Esophagus muscularis mucosa (tissue), 4 donors: ENCODE data around the gene DLEU7. TPM values are rescaled to one million over a fixed set of nuclear protein-coding genes. Genes with fewer than 3 reads are reported as not detected.

ENCODE experiments used
- DNase-seq: peaks from one replicate; pipeline ENCODE4 v3.0.0-alpha.2; 2017; ENCODE audit errors: extremely low spot score
- H3K27ac ChIP-seq, 4 donors: fragments of 200-600 bp; sonication (generic); replicated peaks in 1 of 4; 1 replicate in 3 of 4; 2 replicates in 1 of 4; pipeline ENCODE4 v1.5.1; 2016 to 2019; ENCODE audit warnings: mild to moderate bottlenecking in 1 of 4
- H3K27me3 ChIP-seq, 4 donors: fragments of 200-600 bp; sonication (generic); one replicate each; pipeline versions ENCODE4 v1.5.1 to v1.6.0; 2016 to 2019
- H3K36me3 ChIP-seq, 4 donors: fragments of 200-600 bp; sonication (generic); one replicate each; pipeline ENCODE4 v1.5.1; 2016 to 2019
- H3K4me1 ChIP-seq, 4 donors: fragments of 200-600 bp; sonication (generic); one replicate each; pipeline ENCODE4 v1.5.1; 2016 to 2019
- H3K4me3 ChIP-seq, 4 donors: fragments of 200-600 bp; sonication (generic); 1 replicate in 2 of 4; 2 replicates in 2 of 4; pipeline ENCODE4 v1.5.1; 2016 to 2019; ENCODE audit warnings: mild to moderate bottlenecking in 4 of 4, moderate library complexity in 1 of 4
- H3K9me3 ChIP-seq, 4 donors: fragments of 200-600 bp; sonication (generic); 1 replicate in 3 of 4; 2 replicates in 1 of 4; pipeline ENCODE4 v1.5.1; 2016 to 2019
- CTCF ChIP-seq, 3 experiments: fragments of 200-600 bp in 2 of 3; fragments of 450-650 bp in 1 of 3; sonication (generic) in 2 of 3; IDR thresholded peaks; one replicate each; pipeline ENCODE4 v1.5.1; 2017 to 2019; ENCODE audit warnings: antibody characterized with exemption in 3 of 3, mild to moderate bottlenecking in 2 of 3, moderate library complexity in 1 of 3
- EP300 ChIP-seq: sonication (generic); formaldehyde crosslinking; IDR thresholded peaks from one replicate; pipeline ENCODE4 v1.6.1; 2017; ENCODE audit warnings: antibody characterized with exemption
- POLR2A ChIP-seq: fragments of 450-650 bp; IDR thresholded peaks from one replicate; pipeline ENCODE4 v1.6.1; 2017; ENCODE audit warnings: antibody characterized with exemption, moderate library complexity, mild to moderate bottlenecking, low read depth
- POLR2AphosphoS5 ChIP-seq, 2 donors: sonication (generic); formaldehyde crosslinking; IDR thresholded peaks; one replicate each; pipeline ENCODE4 v1.6.1; 2017; ENCODE audit warnings: antibody characterized with exemption in 2 of 2
- WGBS: methylation state at CpG from one replicate; pipeline ENCODE4 v1.1.5; 2018; 5-methylcytosine and 5-hydroxymethylcytosine counted together
- intact Hi-C: fragments of 100-400 bp; cut with DNase I; formaldehyde crosslinking; loops from one replicate; pipeline ENCODE4 v1.15.1; 2023
- total RNA-seq, 4 donors: library from RNA; depleted of rRNA; stranded (reverse); fragments of >200 nt; gene quantifications; one replicate each; pipeline versions ENCODE4 v1.1.0 to v1.2.1, GENCODE V29; 2016

The DLEU7 gene
- total RNA-seq, 4 donors from 2014 or later: 0.17 to 0.42 TPM; not detected in 2

GRCh38 chr13:50847501-50847900 lies 4.0 kb upstream of the DLEU7 start:
- no peak for DNase-seq
- TF ChIP-seq CTCF (IDR thresholded peaks at IDR 0.05) (no peak), POLR2A (no peak), EP300 (no peak), POLR2AphosphoS5 (IDR thresholded peaks at IDR 0.05) (no peak)
- H3K9me3 ChIP-seq: no peaks in the 10 kb centered on the region
- WGBS: 52% methylated on average over 5 of the region's 5 CpGs
- peaks cover 0 to 9% (median 2%) of the 10 kb centered on the region in 4 donors for H3K27me3 ChIP-seq
- H3K36me3 ChIP-seq: no peaks in the 10 kb centered on the region
- intact Hi-C loops: no loop called here
- H3K4me3 ChIP-seq: no peak overlapping the region
- peaks cover 7 to 40% (median 33%) of the 10 kb centered on the region in 4 donors for H3K4me1 ChIP-seq
- no peak overlapping the region for H3K27ac ChIP-seq

GRCh38 chr13:50846861-50847475 lies 3.5 kb upstream of the DLEU7 start:
- Histone ChIP-seq H3K27me3 (peaks cover 0 to 10% (median 2%) of the 10 kb centered on the region in 4 donors), H3K9me3 (no peaks in the 10 kb centered on the region), H3K4me1 (peaks cover 7 to 40% (median 33%) of the 10 kb centered on the region in 4 donors), H3K4me3 (no peak overlapping the region), H3K27ac (no peak overlapping the region), H3K36me3 (no peaks in the 10 kb centered on the region)
- intact Hi-C loops: no loop called here
- no peak for DNase-seq
- 72% methylated on average over 5 of the region's 5 CpGs for WGBS
- no peak for TF ChIP-seq CTCF (IDR thresholded peaks at IDR 0.05)
- TF ChIP-seq POLR2A: no peak
- no peak for TF ChIP-seq POLR2AphosphoS5 (IDR thresholded peaks at IDR 0.05)
- TF ChIP-seq EP300: no peak

- peaks cover 7 to 40% (median 33%) of the 10 kb centered on the region in 4 donors for H3K4me1 ChIP-seq
- H3K27me3 ChIP-seq: peaks cover 0 to 10% (median 2%) of the 10 kb centered on the region in 4 donors
- no peak overlapping the region for H3K4me3 ChIP-seq
- DNase-seq: no peak
- WGBS: 81% methylated on average over 1 of the region's 1 CpG
- H3K9me3 ChIP-seq: no peaks in the 10 kb centered on the region
- H3K27ac ChIP-seq: no peak overlapping the region
- H3K36me3 ChIP-seq: no peaks in the 10 kb centered on the region
- no peak for TF ChIP-seq POLR2A
- TF ChIP-seq EP300: no peak
- TF ChIP-seq CTCF (IDR thresholded peaks at IDR 0.05): no peak
- TF ChIP-seq POLR2AphosphoS5 (IDR thresholded peaks at IDR 0.05): no peak
- intact Hi-C loops: no loop called here
Observed at GRCh38 chr13:50845211-50845610, 1.7 kb upstream of the DLEU7 start.

GRCh38 chr13:50844084-50844875 lies 788 bp upstream of the DLEU7 start:
- intact Hi-C loops: no loop called here
- Histone ChIP-seq H3K4me1 (peaks cover 7 to 40% (median 33%) of the 10 kb centered on the region in 4 donors), H3K4me3 (no peak overlapping the region), H3K27ac (no peak overlapping the region), H3K36me3 (no peaks in the 10 kb centered on the region), H3K27me3 (peaks cover 0 to 10% (median 2%) of the 10 kb centered on the region in 4 donors), H3K9me3 (no peaks in the 10 kb centered on the region)
- no peak for TF ChIP-seq POLR2AphosphoS5 (IDR thresholded peaks at IDR 0.05)
- TF ChIP-seq CTCF (IDR thresholded peaks at IDR 0.05): no peak
- TF ChIP-seq POLR2A: no peak
- TF ChIP-seq EP300: no peak
- DNase-seq: no peak
- WGBS: 85% methylated on average over 6 of the region's 6 CpGs
